ENCODE data around the gene IL20.

Gene IL20

DNA sequence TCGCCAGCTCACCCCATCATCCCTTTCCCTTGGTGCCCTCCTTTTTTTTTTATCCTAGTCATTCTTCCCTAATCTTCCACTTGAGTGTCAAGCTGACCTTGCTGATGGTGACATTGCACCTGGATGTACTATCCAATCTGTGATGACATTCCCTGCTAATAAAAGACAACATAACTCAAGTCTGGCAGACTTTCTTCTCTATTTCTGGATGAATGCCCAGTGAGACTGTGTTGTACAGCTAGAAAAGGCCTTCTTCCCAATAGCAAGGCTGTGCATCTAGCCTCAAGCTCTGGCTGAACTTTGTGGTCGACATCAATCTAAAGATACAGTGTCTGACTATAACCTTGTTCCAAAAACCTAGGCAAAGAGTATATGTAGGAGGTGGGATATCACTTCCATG, 38.3 kb downstream of the IL20 start:
- no peak for DNase-seq (ENCODE audit: low spot score)

DNA sequence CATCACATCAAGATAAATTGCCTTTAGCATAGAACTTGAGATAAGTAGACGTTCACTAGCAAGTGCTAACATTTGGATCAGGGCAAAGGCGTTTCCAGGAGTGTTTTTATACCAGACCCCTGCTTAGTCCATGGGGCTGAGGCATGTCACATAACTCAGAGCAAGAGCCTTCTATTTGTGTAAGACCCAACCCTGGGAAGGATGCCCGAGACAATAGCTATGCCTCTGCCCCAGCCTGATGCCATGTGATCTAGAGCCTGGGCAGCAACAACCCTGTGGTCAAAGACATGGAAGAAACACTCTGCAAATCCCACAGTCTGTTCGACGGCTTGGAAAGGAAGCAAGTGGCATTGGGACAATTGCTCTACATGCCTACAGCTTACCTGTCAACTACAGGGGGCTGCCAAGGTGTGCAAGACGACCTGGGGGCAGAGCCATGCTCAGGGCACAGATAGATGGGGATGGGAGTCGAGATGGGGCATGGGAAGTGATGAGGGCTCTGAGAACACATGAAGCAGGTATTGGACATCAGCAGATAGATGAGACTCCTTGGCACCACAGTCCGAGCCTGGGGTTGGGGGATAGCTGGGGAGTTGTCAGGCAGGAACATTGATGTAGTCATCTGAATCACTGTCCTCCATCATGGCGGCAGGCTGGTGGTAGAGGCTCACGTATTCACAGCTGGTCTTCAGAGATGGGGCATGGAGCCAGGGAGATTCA, 39.2 kb downstream of the IL20 start:
- DNase-seq (ENCODE audit: low spot score) = no peak

GRCh38 chr1:206905295-206906164, 40.1 kb downstream of the IL20 start:
- no peak for DNase-seq (ENCODE audit: low spot score)

- no peak for DNase-seq (ENCODE audit: low spot score)
Measured at GRCh38 chr1:206907304-206907991, 42.0 kb downstream of the IL20 start.

DNA sequence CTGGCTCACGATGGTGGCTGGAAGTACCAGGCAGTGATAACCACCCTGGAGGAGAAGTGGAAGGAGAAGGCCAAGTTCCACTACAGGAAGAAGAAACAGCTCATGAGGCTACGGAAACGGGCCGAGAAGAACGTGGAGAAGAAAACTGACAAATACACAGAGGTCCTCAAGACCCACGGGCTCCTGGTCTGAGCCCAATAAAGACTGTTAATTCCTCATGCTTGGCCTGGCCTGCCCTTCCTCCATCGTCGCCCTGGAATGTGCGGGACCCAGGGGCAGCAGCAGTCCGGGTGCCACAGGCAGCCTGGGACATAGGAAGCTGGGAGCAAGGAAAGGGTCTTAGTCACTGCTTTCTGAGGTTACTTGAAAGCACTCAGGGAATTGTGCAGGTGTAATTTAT, 42.6 kb downstream of the IL20 start:
- no peak for DNase-seq (ENCODE audit: low spot score)

DNA sequence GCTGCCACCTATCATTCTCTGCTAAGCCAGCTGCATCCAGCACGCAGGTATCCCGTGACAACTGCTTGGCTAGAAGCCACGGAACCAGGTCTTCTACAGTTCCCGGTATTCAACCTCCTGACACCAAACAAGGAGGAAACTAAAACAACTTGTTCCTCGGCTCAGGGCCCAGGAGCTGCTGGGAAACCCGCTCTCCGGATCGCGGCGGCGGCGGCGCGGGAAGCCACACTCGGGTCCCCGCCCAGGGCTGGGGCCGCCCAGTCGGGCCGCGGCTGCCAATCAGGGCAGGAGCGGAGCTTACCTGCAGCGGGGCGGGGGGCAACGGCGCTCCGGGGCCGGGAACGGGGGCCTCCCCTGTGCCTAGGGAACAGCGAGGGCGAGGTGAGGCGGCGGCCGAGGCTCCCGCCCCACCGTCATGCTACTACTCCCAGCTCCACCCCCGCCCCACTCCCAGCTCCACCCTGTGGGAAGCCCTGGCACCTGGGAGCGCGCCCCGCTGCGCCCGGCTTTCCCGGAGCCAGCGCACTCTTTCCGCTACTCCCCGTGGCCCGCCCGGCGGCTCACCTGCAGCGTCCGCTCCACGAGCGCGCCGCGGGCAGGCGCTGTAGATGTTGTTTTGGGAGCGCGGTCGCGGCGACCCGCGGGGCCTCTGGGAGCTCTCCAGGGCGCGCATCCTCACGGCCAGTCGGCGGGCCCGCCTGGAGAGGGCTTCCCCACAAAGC, 43.9 kb downstream of the IL20 start:
- DNase-seq (ENCODE audit: low spot score) = no peak

GRCh38 chr1:206909883-206910318, 44.5 kb downstream of the IL20 start:
- DNase-seq (ENCODE audit: low spot score) = no peak

- no peak for DNase-seq (ENCODE audit: low spot score)
Measured at GRCh38 chr1:206911064-206911663, 45.7 kb downstream of the IL20 start.

- DNase-seq (ENCODE audit: low spot score) = peak; percentile 67
Measured at GRCh38 chr1:206912445-206913095, 47.1 kb downstream of the IL20 start.

DNA sequence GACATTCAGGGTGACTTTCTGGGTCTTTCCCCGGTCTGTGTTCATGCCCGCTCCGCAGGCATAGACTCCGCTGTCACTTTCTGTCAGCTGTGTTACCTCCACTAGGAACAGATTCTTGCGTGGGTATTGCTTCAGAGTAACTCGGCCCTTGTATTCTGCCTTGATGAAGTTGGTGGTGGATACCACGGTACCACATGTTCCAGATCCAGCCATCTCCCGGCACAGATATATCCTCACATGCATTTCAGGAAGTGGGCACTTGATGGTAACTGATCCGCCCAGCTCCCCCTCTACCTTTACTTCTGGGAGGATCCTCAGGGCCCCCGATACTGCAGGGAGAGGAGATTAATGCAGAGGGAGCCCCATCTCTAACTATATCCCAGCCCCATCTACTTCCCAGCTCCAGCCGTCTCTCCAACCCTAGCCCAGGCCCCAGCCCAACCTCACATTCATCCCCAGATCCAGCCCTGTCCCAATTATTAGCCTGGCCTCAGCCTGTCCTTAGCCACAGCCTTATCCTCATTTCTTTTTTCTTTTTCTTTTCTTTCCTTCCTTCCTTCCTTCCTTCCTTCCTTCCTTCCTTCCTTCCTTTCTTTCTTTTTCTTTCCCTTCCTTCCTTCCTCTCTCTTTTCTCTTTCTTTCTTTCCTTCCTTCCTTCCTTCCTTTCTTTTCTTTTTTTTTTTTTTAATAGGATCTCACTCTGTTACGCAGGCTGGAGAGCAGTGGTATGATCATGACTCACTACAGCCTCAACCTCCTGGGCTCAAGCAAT, 48.5 kb downstream of the IL20 start:
- no peak for DNase-seq (ENCODE audit: low spot score)

- no peak for DNase-seq (ENCODE audit: low spot score)
Measured at GRCh38 chr1:206915030-206915735, 49.8 kb downstream of the IL20 start.

GRCh38 chr1:206916000-206916709, 50.7 kb downstream of the IL20 start:
- no peak for DNase-seq (ENCODE audit: low spot score)

DNA sequence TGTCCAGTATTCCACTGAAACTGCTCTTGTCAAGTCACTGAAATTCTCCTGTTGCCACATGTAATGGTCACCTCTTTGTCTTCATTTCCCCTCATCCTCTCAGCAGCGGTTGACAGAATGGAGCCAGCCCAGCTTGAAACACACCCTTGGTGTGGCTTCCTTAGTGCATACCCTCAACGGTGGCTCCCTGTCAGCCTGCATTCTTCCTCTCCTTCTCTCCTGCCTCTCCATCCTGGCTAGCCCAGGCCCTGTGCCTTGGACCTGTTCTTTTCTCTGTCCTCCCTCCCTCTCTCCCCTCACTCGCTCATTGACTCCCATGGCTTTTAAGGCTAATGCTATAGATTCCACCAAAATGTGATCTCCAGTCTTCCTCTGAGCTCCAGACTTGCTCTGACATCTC, 52.7 kb downstream of the IL20 start:
- DNase-seq (ENCODE audit: low spot score) = no peak
